ENCODE data around the gene WWOX.

WWOX gene

DNA sequence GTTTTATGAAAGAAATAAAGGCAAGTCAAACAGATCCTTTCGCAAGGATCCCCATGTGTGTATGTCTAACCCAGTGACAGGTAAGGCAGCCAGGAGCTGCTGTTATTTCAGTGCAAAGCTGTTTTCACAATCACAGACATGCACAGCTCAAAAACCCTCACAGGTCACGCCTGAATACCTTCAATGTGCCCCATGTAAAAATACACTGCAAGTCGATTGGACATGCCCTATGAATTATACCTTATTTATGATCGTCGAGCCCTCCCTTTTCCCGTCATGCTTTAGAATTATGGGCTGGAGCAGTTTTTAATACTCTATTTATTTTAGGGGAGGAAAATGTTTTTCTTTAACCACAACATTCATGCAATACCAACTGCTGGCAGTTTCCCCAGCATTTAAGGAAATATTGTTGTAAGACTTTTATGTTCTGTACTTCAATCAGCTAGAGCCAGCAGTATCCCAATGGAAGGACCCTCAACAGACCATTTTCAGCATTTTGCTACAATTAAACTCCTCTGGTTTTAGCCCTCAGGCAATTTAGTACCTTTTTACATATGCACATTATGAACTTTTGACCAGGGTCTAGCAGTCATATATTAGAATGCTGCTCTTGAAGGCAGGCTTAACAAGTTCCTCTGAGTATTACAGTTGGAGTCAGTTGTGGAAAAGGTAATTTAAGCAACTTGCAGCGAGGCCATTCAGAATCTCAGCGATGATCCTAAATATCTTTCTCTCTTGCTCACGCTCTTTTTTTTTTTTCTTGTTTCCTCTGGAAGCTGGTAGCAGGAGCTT, 362.2 kb downstream of the WWOX start:
- H3K27me3 ChIP-seq (replicated peaks; ENCODE audit: control insufficient read depth, insufficient read depth, low read length), result no peaks in the 10 kb centered on the region
- peak; percentile 30 for DNase-seq (ENCODE audit: low read depth)

DNA sequence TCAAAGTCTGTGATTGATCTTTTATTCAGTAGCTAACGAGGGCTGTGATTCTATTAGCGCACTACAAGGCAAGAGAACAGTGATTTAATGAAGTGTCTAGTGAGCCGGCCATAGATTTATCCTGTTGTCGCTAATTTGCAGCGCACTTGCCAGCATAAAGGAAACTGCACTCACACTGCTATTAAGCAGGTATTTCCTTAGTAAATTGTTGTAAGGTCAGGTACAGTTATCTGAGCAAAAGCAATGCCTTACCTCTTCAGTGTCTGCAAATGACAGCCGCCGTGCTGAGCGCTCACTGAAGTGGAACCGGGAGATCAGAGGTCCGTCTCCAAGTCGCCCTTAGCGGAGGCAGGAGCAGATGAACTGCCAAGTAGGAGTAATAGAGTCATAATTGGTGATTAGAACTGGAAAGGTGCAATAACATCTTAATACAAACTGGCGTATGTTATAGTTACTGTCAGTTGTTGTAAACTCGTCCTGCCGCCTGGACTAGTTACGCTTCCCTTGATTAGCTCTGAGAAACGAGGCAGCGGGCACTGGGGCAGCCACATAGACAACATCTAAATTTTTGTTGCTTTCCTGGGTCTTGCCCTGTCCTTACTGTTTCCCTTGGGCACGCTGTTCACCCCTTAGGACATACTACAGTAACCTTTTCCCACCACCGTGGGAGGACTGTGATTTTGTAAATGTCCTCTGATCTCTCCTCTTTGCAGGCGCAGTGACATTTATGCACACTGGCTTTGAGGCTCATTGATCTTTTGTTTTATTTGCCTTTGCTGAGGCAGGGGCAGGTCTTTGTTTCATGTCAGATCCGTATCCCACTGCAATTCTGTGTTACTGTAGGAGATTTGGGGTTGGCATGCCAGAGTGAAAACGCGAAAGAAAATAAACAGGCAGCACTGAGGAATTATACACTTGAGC, 363.1 kb downstream of the WWOX start:
- peaks cover 19% of the 10 kb centered on the region for H3K4me1 ChIP-seq (ENCODE audit: control insufficient read depth, insufficient read depth, low read length)
- H3K9ac ChIP-seq (ENCODE audit: low read length), result no peak overlapping the region
- DNase-seq (ENCODE audit: low read depth), result no peak
- no peaks in the 10 kb centered on the region for H3K9me3 ChIP-seq (ENCODE audit: control insufficient read depth, low read length)
- no peak overlapping the region for H3K4me3 ChIP-seq (ENCODE audit: low read length)
- H3K27me3 ChIP-seq (replicated peaks; ENCODE audit: control insufficient read depth, insufficient read depth, low read length), result no peaks in the 10 kb centered on the region
- H3K36me3 ChIP-seq (ENCODE audit: control insufficient read depth, insufficient read depth, low read length, severe bottlenecking), result no peaks in the 10 kb centered on the region

More for the DNA sequence above, 362.2 kb downstream of the WWOX start:
- Histone ChIP-seq H3K9ac (ENCODE audit: low read length) (no peak overlapping the region), H3K4me1 (ENCODE audit: control insufficient read depth, insufficient read depth, low read length) (peaks cover 19% of the 10 kb centered on the region), H3K36me3 (ENCODE audit: control insufficient read depth, insufficient read depth, low read length, severe bottlenecking) (no peaks in the 10 kb centered on the region), H3K4me3 (ENCODE audit: low read length) (no peak overlapping the region), H3K9me3 (ENCODE audit: control insufficient read depth, low read length) (no peaks in the 10 kb centered on the region)

DNA sequence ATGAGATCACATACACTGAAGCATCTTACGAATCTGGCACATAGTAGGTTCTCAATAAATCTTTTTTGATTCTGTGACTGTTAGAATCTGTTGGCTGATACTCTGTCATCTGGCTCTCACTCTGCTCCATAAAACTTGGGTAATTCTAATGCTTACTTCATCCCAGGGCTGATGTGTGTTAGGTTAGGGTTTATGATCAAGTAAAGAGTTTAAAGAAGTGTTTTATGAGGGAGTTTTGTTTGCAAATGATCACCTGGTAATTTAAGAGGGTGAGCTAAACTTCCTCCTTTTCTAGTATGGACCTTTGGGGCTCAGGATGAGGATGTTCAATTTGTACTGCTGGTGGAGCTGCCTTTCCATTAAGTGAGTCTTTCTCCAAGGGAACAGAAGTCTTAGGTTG, 364.1 kb downstream of the WWOX start:
- H3K9ac ChIP-seq (ENCODE audit: low read length), result no peak overlapping the region
- H3K4me3 ChIP-seq (ENCODE audit: low read length), result no peak overlapping the region
- DNase-seq (ENCODE audit: low read depth), result no peak
- H3K36me3 ChIP-seq (ENCODE audit: control insufficient read depth, insufficient read depth, low read length, severe bottlenecking), result no peaks in the 10 kb centered on the region
- H3K4me1 ChIP-seq (ENCODE audit: control insufficient read depth, insufficient read depth, low read length), result peaks cover 19% of the 10 kb centered on the region
- H3K9me3 ChIP-seq (ENCODE audit: control insufficient read depth, low read length), result no peaks in the 10 kb centered on the region
- no peaks in the 10 kb centered on the region for H3K27me3 ChIP-seq (replicated peaks; ENCODE audit: control insufficient read depth, insufficient read depth, low read length)

DNA sequence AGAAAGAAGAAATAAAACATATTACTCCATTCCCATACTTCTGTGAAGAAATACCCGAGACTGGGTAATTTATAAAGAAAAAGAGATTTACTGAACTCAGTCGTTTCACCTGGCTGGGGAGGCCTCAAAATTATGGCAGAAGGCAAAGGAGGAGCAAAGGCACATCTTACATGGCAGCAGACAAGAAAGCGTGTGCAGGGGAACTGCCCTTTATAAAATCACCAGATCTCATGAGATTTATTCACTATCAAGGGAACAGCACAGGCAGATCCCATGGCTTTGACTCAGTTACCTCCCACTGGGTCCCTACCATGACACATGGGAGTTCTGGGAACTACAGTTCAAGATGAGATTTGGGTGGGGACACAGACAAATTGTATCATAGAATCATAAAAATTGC, 365.4 kb downstream of the WWOX start:
- no peaks in the 10 kb centered on the region for H3K9me3 ChIP-seq (ENCODE audit: control insufficient read depth, low read length)
- no peaks in the 10 kb centered on the region for H3K36me3 ChIP-seq (ENCODE audit: control insufficient read depth, insufficient read depth, low read length, severe bottlenecking)
- no peak overlapping the region for H3K4me3 ChIP-seq (ENCODE audit: low read length)
- DNase-seq (ENCODE audit: low read depth), result no peak
- peaks cover 19% of the 10 kb centered on the region for H3K4me1 ChIP-seq (ENCODE audit: control insufficient read depth, insufficient read depth, low read length)
- H3K27me3 ChIP-seq (replicated peaks; ENCODE audit: control insufficient read depth, insufficient read depth, low read length), result no peaks in the 10 kb centered on the region
- H3K9ac ChIP-seq (ENCODE audit: low read length), result no peak overlapping the region

DNA sequence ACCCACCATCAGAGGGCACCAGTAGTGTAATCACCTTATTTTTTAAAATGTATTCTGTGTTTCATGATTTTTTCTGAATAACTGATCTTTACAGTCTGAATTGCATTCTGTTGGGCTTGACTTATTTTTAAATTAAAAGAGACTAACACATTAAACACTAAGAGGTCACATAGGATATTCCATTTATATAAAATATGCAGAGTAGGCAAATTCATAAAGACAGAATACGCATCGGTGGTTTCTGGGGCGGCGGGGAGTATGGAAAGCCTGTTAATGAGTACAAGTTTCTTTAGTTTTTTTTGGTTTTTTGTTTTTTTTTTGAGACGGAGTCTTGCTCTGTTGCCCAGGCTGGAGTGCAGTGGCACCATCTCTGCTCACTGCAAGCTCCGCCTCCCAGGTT, 366.3 kb downstream of the WWOX start:
- Histone ChIP-seq H3K4me1 (ENCODE audit: control insufficient read depth, insufficient read depth, low read length) (peaks cover 13% of the 10 kb centered on the region), H3K27me3 (replicated peaks; ENCODE audit: control insufficient read depth, insufficient read depth, low read length) (no peaks in the 10 kb centered on the region), H3K9me3 (ENCODE audit: control insufficient read depth, low read length) (no peaks in the 10 kb centered on the region), H3K9ac (ENCODE audit: low read length) (no peak overlapping the region), H3K36me3 (ENCODE audit: control insufficient read depth, insufficient read depth, low read length, severe bottlenecking) (no peaks in the 10 kb centered on the region), H3K4me3 (ENCODE audit: low read length) (no peak overlapping the region)
- DNase-seq (ENCODE audit: low read depth), result no peak

DNA sequence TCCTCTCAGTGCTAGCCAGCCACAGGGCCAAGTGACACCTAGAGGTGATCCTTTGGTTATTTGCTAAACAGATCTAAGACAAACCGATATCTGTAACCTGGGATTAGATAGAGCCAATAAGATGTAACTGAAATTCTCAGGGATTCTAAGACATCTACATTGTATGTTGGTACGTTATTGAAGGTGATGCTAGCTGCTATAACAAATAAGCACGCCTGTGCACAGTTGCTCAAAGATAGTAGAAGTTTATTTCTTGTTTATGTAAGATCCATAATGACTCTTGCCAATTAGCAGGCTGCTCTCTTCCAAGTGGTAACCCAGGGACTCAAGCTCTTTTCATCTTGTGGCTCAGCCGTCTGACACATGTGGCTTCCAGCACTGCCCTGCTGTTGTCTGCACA, 370.3 kb downstream of the WWOX start:
- H3K36me3 ChIP-seq (ENCODE audit: control insufficient read depth, insufficient read depth, low read length, severe bottlenecking), result no peaks in the 10 kb centered on the region
- no peak for DNase-seq (ENCODE audit: low read depth)
- no peaks in the 10 kb centered on the region for H3K27me3 ChIP-seq (replicated peaks; ENCODE audit: control insufficient read depth, insufficient read depth, low read length)
- H3K4me3 ChIP-seq (ENCODE audit: low read length), result no peak overlapping the region
- H3K9me3 ChIP-seq (ENCODE audit: control insufficient read depth, low read length), result no peaks in the 10 kb centered on the region
- no peaks in the 10 kb centered on the region for H3K4me1 ChIP-seq (ENCODE audit: control insufficient read depth, insufficient read depth, low read length)
- H3K9ac ChIP-seq (ENCODE audit: low read length), result no peak overlapping the region

DNA sequence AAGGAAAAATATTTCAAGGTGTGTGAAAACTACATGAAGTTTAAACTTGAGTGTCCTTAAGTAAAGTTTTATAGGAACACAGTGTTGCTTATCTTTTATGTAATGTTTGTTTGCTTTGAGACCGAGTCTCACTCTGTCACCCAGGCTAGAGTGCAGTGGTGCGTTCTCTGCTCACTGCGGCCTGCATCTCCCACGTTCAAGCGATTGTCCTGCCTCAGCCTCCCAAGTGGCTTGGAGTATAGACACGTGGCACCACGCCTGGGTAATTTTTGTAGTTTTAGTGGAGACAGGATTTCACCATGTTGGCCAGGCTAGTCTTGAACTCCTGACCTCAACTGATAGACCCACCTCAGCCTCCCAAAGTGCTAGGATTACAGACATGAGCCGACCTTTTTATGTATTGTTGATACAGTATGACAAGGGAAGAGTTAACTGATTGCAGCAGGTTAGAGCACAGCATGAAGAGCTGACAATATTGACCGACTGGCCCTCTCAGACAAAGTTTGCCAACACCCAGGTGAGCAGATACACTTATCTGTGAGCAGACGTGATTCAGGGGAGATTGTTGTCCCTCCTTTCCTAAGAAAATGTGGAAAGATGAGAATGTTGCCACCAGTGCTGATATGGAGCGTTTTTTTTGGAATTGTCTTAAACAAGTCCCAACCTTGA, 373.7 kb downstream of the WWOX start:
- H3K4me1 ChIP-seq (ENCODE audit: control insufficient read depth, insufficient read depth, low read length), result no peaks in the 10 kb centered on the region
- no peak for DNase-seq (ENCODE audit: low read depth)

DNA sequence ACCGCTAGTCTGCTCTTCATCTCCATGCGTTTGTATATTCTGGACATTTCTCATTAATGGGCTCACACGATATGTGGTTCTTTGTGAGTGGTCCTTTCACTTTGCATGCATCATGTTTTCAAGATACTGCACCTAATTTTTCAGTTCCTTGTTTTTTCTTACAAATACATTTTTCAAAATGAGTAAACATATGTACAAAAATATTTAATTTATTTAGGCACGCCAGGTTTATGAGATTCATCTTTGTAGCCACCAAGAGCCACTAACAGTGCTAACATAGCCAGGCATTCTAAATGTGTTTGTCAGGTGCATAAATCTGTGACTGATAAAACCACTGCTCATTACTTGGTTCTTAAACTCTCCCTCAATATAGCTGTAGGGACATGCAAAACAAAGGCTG, 375.3 kb downstream of the WWOX start:
- Histone ChIP-seq H3K9ac (ENCODE audit: low read length) (no peak overlapping the region), H3K4me3 (ENCODE audit: low read length) (no peak overlapping the region), H3K4me1 (ENCODE audit: control insufficient read depth, insufficient read depth, low read length) (no peaks in the 10 kb centered on the region), H3K36me3 (ENCODE audit: control insufficient read depth, insufficient read depth, low read length, severe bottlenecking) (no peaks in the 10 kb centered on the region), H3K27me3 (replicated peaks; ENCODE audit: control insufficient read depth, insufficient read depth, low read length) (no peaks in the 10 kb centered on the region), H3K9me3 (ENCODE audit: control insufficient read depth, low read length) (no peaks in the 10 kb centered on the region)
- no peak for DNase-seq (ENCODE audit: low read depth)

More for the DNA sequence above, 373.7 kb downstream of the WWOX start:
- H3K4me3 ChIP-seq (ENCODE audit: low read length), result no peak overlapping the region
- H3K9ac ChIP-seq (ENCODE audit: low read length), result no peak overlapping the region
- no peaks in the 10 kb centered on the region for H3K9me3 ChIP-seq (ENCODE audit: control insufficient read depth, low read length)
- no peaks in the 10 kb centered on the region for H3K27me3 ChIP-seq (replicated peaks; ENCODE audit: control insufficient read depth, insufficient read depth, low read length)
- no peaks in the 10 kb centered on the region for H3K36me3 ChIP-seq (ENCODE audit: control insufficient read depth, insufficient read depth, low read length, severe bottlenecking)

DNA sequence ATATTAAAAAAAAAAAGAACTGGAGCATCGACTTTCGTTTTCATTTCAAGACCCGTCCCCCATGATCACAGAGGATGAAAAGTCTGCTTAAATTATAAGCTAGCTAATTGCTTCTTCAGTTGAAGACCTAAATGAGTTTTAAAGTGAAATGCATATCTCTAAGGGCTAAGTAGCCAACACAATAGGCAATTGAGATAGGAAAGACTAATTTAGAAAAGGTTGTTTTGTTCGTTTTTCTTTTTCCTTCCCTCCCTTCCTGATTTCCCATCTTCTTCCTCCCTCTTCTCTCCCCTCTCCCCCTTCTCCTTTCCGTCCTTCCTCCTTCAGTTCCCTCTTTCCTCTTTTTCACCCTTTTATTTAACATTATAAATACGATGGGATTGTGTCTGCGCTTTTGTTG, 377.2 kb downstream of the WWOX start:
- H3K27me3 ChIP-seq (replicated peaks; ENCODE audit: control insufficient read depth, insufficient read depth, low read length), result no peaks in the 10 kb centered on the region
- H3K4me3 ChIP-seq (ENCODE audit: low read length), result no peak overlapping the region
- H3K36me3 ChIP-seq (ENCODE audit: control insufficient read depth, insufficient read depth, low read length, severe bottlenecking), result no peaks in the 10 kb centered on the region
- no peak for DNase-seq (ENCODE audit: low read depth)
- peaks cover 1% of the 10 kb centered on the region for H3K4me1 ChIP-seq (ENCODE audit: control insufficient read depth, insufficient read depth, low read length)
- no peak overlapping the region for H3K9ac ChIP-seq (ENCODE audit: low read length)
- H3K9me3 ChIP-seq (ENCODE audit: control insufficient read depth, low read length), result no peaks in the 10 kb centered on the region

DNA sequence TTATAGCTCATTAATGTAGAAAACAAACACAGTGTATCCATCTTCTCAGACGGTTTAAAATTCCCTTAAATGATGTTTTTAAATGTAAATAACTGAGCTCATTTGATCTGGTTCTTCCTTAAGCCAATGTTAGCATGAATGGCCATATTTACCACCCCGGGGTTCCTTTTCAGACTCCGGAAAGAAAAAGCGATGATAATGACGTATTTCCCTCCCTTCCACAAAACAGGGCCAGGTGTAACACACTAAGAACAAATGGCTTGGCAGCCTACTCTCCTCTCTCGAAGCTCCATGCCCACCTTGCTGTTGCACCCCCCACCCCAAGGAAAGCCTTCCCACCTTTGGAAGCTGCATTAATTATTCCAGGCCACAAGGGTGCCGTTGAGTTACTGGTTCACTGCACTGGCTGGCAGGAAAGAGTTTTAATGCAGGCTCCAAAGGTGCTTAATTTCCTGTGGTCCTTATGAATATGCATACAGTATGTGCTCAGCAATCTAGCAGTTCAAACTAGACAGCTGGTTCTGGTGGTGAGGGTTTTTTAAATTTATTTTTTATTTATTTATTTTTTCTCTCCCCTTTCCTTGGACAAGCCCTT, 378.9 kb downstream of the WWOX start:
- DNase-seq (ENCODE audit: low read depth), result no peak
- Histone ChIP-seq H3K4me3 (ENCODE audit: low read length) (no peak overlapping the region), H3K27me3 (replicated peaks; ENCODE audit: control insufficient read depth, insufficient read depth, low read length) (no peaks in the 10 kb centered on the region), H3K4me1 (ENCODE audit: control insufficient read depth, insufficient read depth, low read length) (peaks cover 9% of the 10 kb centered on the region), H3K9ac (ENCODE audit: low read length) (no peak overlapping the region), H3K9me3 (ENCODE audit: control insufficient read depth, low read length) (no peaks in the 10 kb centered on the region), H3K36me3 (ENCODE audit: control insufficient read depth, insufficient read depth, low read length, severe bottlenecking) (no peaks in the 10 kb centered on the region)

DNA sequence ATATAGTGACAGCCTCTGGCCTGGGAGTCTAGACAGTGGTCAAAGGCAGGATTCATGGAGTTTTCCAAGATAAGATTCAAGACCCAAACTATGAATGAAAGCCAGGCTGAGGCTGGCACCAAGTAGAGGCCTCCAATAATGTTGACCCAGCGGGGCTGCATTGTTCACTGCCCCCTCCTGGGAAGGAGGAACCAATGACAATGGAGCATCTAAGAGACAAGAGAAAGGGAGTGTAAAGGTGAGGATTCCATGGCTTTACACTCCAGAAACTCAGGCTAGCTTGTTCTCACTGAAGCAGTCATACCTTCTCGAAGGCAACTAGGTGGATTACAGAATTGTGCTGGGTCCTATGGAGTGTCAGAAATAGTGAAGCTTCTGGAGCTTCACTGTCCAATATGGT, 380.3 kb downstream of the WWOX start:
- no peak overlapping the region for H3K9ac ChIP-seq (ENCODE audit: low read length)
- H3K4me3 ChIP-seq (ENCODE audit: low read length), result no peak overlapping the region
- peaks cover 9% of the 10 kb centered on the region for H3K4me1 ChIP-seq (ENCODE audit: control insufficient read depth, insufficient read depth, low read length)
- H3K36me3 ChIP-seq (ENCODE audit: control insufficient read depth, insufficient read depth, low read length, severe bottlenecking), result no peaks in the 10 kb centered on the region
- H3K9me3 ChIP-seq (ENCODE audit: control insufficient read depth, low read length), result no peaks in the 10 kb centered on the region
- H3K27me3 ChIP-seq (replicated peaks; ENCODE audit: control insufficient read depth, insufficient read depth, low read length), result no peaks in the 10 kb centered on the region
- no peak for DNase-seq (ENCODE audit: low read depth)
